Suprapubic skin (tissue), 4 donors: Measurements from ENCODE around the gene BMS1. TPM values are rescaled to one million over a fixed set of nuclear protein-coding genes. Genes with fewer than 3 reads are reported as not detected.
A peak's percentile ranks its signal among the peaks of the same experiment; 100 is the strongest.

Source experiments
- DNase-seq, 2 donors: peaks; one replicate each; pipeline ENCODE4 v3.0.0-alpha.2; 2019; ENCODE audit warnings: low spot score in 2 of 2
- H3K27ac ChIP-seq: fragments of 200-600 bp; sonication (generic); one replicate; pipeline ENCODE4 v1.5.1; 2019
- H3K27me3 ChIP-seq: fragments of 200-600 bp; sonication (generic); one replicate; pipeline ENCODE4 v1.5.1; 2019
- H3K36me3 ChIP-seq: fragments of 200-600 bp; sonication (generic); one replicate; pipeline ENCODE4 v1.5.1; 2019
- H3K4me1 ChIP-seq: fragments of 200-600 bp; sonication (generic); one replicate; pipeline ENCODE4 v1.5.1; 2019
- H3K4me3 ChIP-seq: fragments of 200-600 bp; sonication (generic); one replicate; pipeline ENCODE4 v1.5.1; 2019; ENCODE audit warnings: mild to moderate bottlenecking
- H3K9me3 ChIP-seq: fragments of 200-600 bp; sonication (generic); one replicate; pipeline ENCODE4 v1.5.1; 2019
- CTCF ChIP-seq, 2 donors: fragments of 200-600 bp in 1 of 2; fragments of 450-650 bp in 1 of 2; sonication (generic) in 1 of 2; IDR thresholded peaks; one replicate each; pipeline ENCODE4 v1.5.1; 2016 to 2019; ENCODE audit warnings: antibody characterized with exemption in 2 of 2, mild to moderate bottlenecking in 1 of 2, moderate library complexity in 1 of 2
- EP300 ChIP-seq: sonication (generic); formaldehyde crosslinking; IDR thresholded peaks from one replicate; pipeline ENCODE4 v1.6.1; 2017; ENCODE audit warnings: antibody characterized with exemption
- POLR2A ChIP-seq, 2 donors: fragments of 450-650 bp; IDR thresholded peaks; one replicate each; pipeline ENCODE4 v1.6.1; 2017; ENCODE audit warnings: antibody characterized with exemption in 2 of 2, mild to moderate bottlenecking in 2 of 2, moderate library complexity in 2 of 2
- POLR2AphosphoS5 ChIP-seq, 3 donors: sonication (generic); formaldehyde crosslinking; IDR thresholded peaks; one replicate each; pipeline ENCODE4 v1.6.1; 2017; ENCODE audit warnings: antibody characterized with exemption in 3 of 3
- WGBS: methylation state at CpG from one replicate; pipeline ENCODE4 v1.1.5; 2018; 5-methylcytosine and 5-hydroxymethylcytosine counted together
- total RNA-seq, 4 donors: library from RNA; depleted of rRNA; stranded (reverse); fragments of >200 nt; gene quantifications; one replicate each; pipeline ENCODE4 v1.1.0, GENCODE V29; 2016

Gene BMS1
- total RNA-seq, 4 donors from 2014 or later: 15.8 to 20.4 (median 17.4) TPM

GRCh38 chr10:42755556-42756093, 27.0 kb upstream of the BMS1 start:
- peak overlapping the region; percentile 59 for H3K4me3 ChIP-seq
- H3K9me3 ChIP-seq: no peaks in the 10 kb centered on the region
- TF ChIP-seq POLR2AphosphoS5 (IDR thresholded peaks at IDR 0.05) (no peak), POLR2A (IDR thresholded peaks at IDR 0.05) (no peak), CTCF (IDR thresholded peaks at IDR 0.05) (no peak), EP300 (no peak)
- H3K27me3 ChIP-seq: peaks cover 19% of the 10 kb centered on the region
- WGBS: 68% methylated on average over 10 of the region's 10 CpGs
- no peaks in the 10 kb centered on the region for H3K36me3 ChIP-seq
- no peak overlapping the region for H3K27ac ChIP-seq
- no peak for DNase-seq
- H3K4me1 ChIP-seq: peaks cover 39% of the 10 kb centered on the region

- WGBS: 86% methylated on average over 20 of the region's 20 CpGs
- Histone ChIP-seq H3K36me3 (no peaks in the 10 kb centered on the region), H3K27ac (no peak overlapping the region), H3K4me1 (no peaks in the 10 kb centered on the region), H3K9me3 (no peaks in the 10 kb centered on the region), H3K4me3 (no peak overlapping the region), H3K27me3 (no peaks in the 10 kb centered on the region)
- no peak for DNase-seq
- no peak for TF ChIP-seq POLR2AphosphoS5 (IDR thresholded peaks at IDR 0.05)
- TF ChIP-seq EP300: no peak
- no peak for TF ChIP-seq POLR2A (IDR thresholded peaks at IDR 0.05)
- TF ChIP-seq CTCF (IDR thresholded peaks at IDR 0.05): no peak
These were observed 14.7 kb upstream of the BMS1 start for GRCh38 chr10:42767906-42768305.

DNA sequence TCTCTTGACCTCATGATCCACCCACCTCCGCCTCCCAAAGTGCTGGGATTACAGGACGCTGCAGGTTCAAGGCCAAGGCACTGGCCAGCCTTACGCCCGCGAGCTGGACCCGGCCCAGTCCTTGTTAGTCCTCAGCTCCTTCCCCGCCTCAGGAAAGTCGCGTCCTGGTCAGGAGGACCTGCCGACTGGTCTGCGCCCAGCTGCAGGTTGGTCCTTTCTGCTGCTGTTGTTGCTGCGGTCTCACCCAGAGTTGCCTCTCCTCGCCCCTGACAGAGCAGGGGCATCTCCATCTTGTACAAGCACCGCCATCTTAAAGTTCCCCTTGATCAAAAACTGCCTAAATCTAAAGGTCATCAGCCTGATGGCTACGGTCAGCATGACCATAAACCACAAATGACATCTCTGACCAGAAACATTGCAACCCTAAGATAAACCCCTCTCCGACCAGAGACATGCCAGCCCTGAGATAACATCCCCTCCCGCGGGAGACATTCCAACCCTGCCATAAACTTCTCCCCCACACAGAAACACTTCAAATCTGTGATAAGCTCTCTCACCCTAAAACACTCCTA, 13.9 kb upstream of the BMS1 start:
- no peak for DNase-seq
- TF ChIP-seq POLR2A (IDR thresholded peaks at IDR 0.05) (no peak), EP300 (no peak), POLR2AphosphoS5 (IDR thresholded peaks at IDR 0.05) (no peak), CTCF (IDR thresholded peaks at IDR 0.05) (no peak)
- Histone ChIP-seq H3K27ac (no peak overlapping the region), H3K27me3 (peaks cover 5% of the 10 kb centered on the region), H3K9me3 (no peaks in the 10 kb centered on the region), H3K4me3 (no peak overlapping the region), H3K4me1 (no peaks in the 10 kb centered on the region), H3K36me3 (no peaks in the 10 kb centered on the region)
- WGBS: 92% methylated on average over 14 of the region's 18 CpGs

- no peak for DNase-seq
- TF ChIP-seq POLR2AphosphoS5 (IDR thresholded peaks at IDR 0.05) (no peak), POLR2A (IDR thresholded peaks at IDR 0.05) (no peak)
- WGBS: 78% methylated on average over 10 of the region's 10 CpGs
These were observed 13.4 kb upstream of the BMS1 start for GRCh38 chr10:42769173-42769572.

DNA sequence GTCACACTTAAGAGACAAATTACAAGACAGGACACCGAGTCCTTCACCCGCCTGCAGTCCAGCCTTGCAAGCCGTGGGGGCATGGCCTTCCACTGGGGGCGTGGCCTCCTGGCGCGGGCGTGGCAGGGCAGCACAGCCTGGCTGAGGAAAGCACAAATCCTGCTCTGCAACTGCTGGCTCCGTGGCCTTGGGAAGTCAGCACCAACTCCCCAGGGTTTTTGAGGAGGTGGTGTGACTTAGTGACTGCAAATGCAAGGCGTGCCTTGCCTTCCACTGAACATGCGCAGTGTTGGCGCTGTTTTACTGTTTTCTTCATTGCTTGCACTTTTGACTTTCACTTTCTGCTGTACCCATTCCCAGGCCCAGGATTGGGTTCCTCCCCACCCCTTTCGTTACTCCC, 12.9 kb upstream of the BMS1 start:
- 78% methylated on average over 12 of the region's 12 CpGs for WGBS
- H3K36me3 ChIP-seq: no peaks in the 10 kb centered on the region
- no peak for DNase-seq

More at GRCh38 chr10:42769173-42769572, 13.4 kb upstream of the BMS1 start:
- Histone ChIP-seq H3K4me3 (no peak overlapping the region), H3K36me3 (no peaks in the 10 kb centered on the region), H3K27me3 (peaks cover 5% of the 10 kb centered on the region), H3K4me1 (no peaks in the 10 kb centered on the region), H3K27ac (no peak overlapping the region), H3K9me3 (no peaks in the 10 kb centered on the region)

More for the DNA sequence above, 12.9 kb upstream of the BMS1 start:
- no peaks in the 10 kb centered on the region for H3K4me1 ChIP-seq
- peaks cover 5% of the 10 kb centered on the region for H3K27me3 ChIP-seq
- no peak overlapping the region for H3K27ac ChIP-seq
- TF ChIP-seq EP300: no peak
- no peak for TF ChIP-seq POLR2A (IDR thresholded peaks at IDR 0.05)
- no peak for TF ChIP-seq CTCF (IDR thresholded peaks at IDR 0.05)
- TF ChIP-seq POLR2AphosphoS5 (IDR thresholded peaks at IDR 0.05): no peak
- no peaks in the 10 kb centered on the region for H3K9me3 ChIP-seq
- H3K4me3 ChIP-seq: no peak overlapping the region
